Breast epithelium (tissue), 4 donors: Measurements from ENCODE around the gene DOP1A. TPM values are rescaled to one million over a fixed set of nuclear protein-coding genes. Genes with fewer than 3 reads are reported as not detected.

Experiments used
- DNase-seq, 2 donors: peaks; one replicate each; pipeline ENCODE4 v3.0.0-alpha.2; 2019; ENCODE audit warnings: low spot score in 2 of 2
- H3K27ac ChIP-seq, 2 donors: fragments of 200-600 bp; sonication (generic) in 1 of 2; one replicate each; pipeline ENCODE4 v1.5.1; 2016 to 2019; ENCODE audit warnings: mild to moderate bottlenecking in 1 of 2
- H3K27me3 ChIP-seq, 2 donors: fragments of 200-600 bp; sonication (generic) in 1 of 2; one replicate each; pipeline versions ENCODE4 v1.5.1 to v1.6.0; 2017 to 2019; ENCODE audit warnings: control low read depth in 1 of 2, mild to moderate bottlenecking in 1 of 2
- H3K36me3 ChIP-seq: fragments of 200-600 bp; one replicate; pipeline ENCODE4 v1.5.1; 2019
- H3K4me1 ChIP-seq, 2 donors: fragments of 200-600 bp; sonication (generic); one replicate each; pipeline ENCODE4 v1.5.1; 2016 to 2019; ENCODE audit warnings: control low read depth in 1 of 2
- H3K4me3 ChIP-seq, 3 donors: fragments of 200-600 bp; sonication (generic); 1 replicate in 2 of 3; 2 replicates in 1 of 3; pipeline ENCODE4 v1.5.1; 2016 to 2019; ENCODE audit warnings: mild to moderate bottlenecking in 3 of 3, moderate library complexity in 2 of 3
- H3K9me3 ChIP-seq, 2 donors: fragments of 200-600 bp; sonication (generic) in 1 of 2; one replicate each; pipeline ENCODE4 v1.5.1; 2016 to 2019; ENCODE audit warnings: control low read depth in 1 of 2
- POLR2A ChIP-seq: fragments of 450-650 bp; IDR thresholded peaks from one replicate; pipeline ENCODE4 v1.6.1; 2016; ENCODE audit warnings: antibody characterized with exemption, mild to moderate bottlenecking, moderate library complexity
- POLR2AphosphoS5 ChIP-seq, 3 donors: sonication (generic); formaldehyde crosslinking; IDR thresholded peaks; one replicate each; pipeline ENCODE4 v1.6.1; 2017; ENCODE audit warnings: antibody characterized with exemption in 3 of 3
- intact Hi-C: fragments of 100-400 bp; cut with DNase I; formaldehyde crosslinking; loops from one replicate; pipeline ENCODE4 v1.15.1; 2023; ENCODE audit warnings: low total_unique reads
- total RNA-seq, 3 donors: library from RNA; depleted of rRNA; stranded (reverse); fragments of >200 nt; gene quantifications; one replicate each; pipeline ENCODE4 v1.1.0, GENCODE V29; 2016
- TF ChIP-seq, protein P1 (sequence below), 3 donors: fragments of 450-650 bp; IDR thresholded peaks; one replicate each; pipeline ENCODE4 v1.5.1; 2016 to 2017; ENCODE audit warnings: antibody characterized with exemption in 3 of 3, mild to moderate bottlenecking in 3 of 3, moderate library complexity in 3 of 3

DOP1A gene
- total RNA-seq, 3 donors from 2014 or later: 27.5 to 93.2 (median 56.4) TPM

GRCh38 chr6:83192871-83193746, 125.6 kb downstream of the DOP1A start, which contains the start of the genes PGM3 and RWDD2A:
Gene PGM3 (minus strand): TSS chr6:83193265. CDS start chr6:83191012, 2,253 bp downstream.
Gene RWDD2A (plus strand): TSS chr6:83193357. CDS start chr6:83194452, 1,095 bp downstream.
- H3K27ac ChIP-seq: peak within 1 kb of the TSS; percentile 80 to 81
- TF ChIP-seq POLR2A: peak; percentile 50
- TF ChIP-seq, protein P1, sequence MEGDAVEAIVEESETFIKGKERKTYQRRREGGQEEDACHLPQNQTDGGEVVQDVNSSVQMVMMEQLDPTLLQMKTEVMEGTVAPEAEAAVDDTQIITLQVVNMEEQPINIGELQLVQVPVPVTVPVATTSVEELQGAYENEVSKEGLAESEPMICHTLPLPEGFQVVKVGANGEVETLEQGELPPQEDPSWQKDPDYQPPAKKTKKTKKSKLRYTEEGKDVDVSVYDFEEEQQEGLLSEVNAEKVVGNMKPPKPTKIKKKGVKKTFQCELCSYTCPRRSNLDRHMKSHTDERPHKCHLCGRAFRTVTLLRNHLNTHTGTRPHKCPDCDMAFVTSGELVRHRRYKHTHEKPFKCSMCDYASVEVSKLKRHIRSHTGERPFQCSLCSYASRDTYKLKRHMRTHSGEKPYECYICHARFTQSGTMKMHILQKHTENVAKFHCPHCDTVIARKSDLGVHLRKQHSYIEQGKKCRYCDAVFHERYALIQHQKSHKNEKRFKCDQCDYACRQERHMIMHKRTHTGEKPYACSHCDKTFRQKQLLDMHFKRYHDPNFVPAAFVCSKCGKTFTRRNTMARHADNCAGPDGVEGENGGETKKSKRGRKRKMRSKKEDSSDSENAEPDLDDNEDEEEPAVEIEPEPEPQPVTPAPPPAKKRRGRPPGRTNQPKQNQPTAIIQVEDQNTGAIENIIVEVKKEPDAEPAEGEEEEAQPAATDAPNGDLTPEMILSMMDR (IDR thresholded peaks at IDR 0.05): no peak
- peak; percentile 51 to 87 (median 57) for TF ChIP-seq POLR2AphosphoS5 (IDR thresholded peaks at IDR 0.05)
- H3K4me1 ChIP-seq: no peaks in the 10 kb centered on the region
- no peaks in the 10 kb centered on the region for H3K36me3 ChIP-seq
- intact Hi-C loops: no loop called here
- peak within 1 kb of the TSS; percentile 69 to 97 (median 87) for H3K4me3 ChIP-seq
- no peaks in the 10 kb centered on the region for H3K9me3 ChIP-seq
- no peaks in the 10 kb centered on the region for H3K27me3 ChIP-seq
- peak; percentile 82 for DNase-seq

DNA sequence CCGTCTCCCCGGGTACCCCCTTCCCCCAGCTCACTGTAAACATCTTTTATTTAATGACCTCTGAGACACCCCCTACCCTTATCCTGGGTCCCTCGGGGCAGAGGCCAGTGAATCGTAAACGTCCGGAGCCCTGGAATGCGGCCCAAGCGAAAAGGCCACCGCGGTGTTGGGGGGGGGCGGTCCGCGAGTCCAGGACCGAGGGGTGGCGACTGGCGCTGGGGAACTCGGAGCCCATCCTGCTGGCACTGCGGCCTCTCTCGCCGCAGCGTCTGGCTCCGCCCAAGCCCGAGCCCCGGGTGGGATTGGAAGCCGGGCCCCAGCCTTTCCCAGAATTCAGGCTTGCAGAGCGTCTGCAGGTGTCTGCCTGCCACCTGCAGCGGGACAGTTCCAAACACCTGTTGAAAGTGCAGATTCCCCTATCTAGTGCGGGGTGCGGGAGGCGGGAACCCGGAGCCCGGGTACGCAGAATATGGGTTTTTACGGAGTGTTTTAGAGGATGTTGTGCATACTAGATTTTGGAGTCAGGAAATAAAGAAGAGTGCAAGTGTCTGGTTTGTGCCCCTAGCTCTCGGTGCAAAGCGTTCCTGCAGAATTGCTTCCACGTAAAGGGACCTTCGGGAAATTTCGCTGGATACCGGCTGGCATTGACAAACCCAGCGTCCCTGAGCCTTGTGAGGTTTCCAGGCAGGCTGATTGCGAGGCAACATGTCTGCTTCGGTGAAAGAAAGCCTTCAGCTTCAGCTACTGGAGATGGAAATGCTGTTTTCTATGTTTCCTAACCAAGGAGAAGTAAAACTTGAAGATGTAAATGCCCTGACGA, 126.5 kb downstream of the DOP1A start:
- Histone ChIP-seq H3K27ac (peak overlapping the region; percentile 80 to 81), H3K4me1 (no peaks in the 10 kb centered on the region), H3K36me3 (no peaks in the 10 kb centered on the region), H3K9me3 (no peaks in the 10 kb centered on the region), H3K27me3 (no peaks in the 10 kb centered on the region), H3K4me3 (peak overlapping the region; percentile 69 to 97 (median 87))
- no peak for TF ChIP-seq POLR2A
- TF ChIP-seq, protein P1 (IDR thresholded peaks at IDR 0.05): no peak
- TF ChIP-seq POLR2AphosphoS5 (IDR thresholded peaks at IDR 0.05): no peak
- DNase-seq: peak in 1 of 2 donors; percentile 20
- intact Hi-C loops: no loop called here

DNA sequence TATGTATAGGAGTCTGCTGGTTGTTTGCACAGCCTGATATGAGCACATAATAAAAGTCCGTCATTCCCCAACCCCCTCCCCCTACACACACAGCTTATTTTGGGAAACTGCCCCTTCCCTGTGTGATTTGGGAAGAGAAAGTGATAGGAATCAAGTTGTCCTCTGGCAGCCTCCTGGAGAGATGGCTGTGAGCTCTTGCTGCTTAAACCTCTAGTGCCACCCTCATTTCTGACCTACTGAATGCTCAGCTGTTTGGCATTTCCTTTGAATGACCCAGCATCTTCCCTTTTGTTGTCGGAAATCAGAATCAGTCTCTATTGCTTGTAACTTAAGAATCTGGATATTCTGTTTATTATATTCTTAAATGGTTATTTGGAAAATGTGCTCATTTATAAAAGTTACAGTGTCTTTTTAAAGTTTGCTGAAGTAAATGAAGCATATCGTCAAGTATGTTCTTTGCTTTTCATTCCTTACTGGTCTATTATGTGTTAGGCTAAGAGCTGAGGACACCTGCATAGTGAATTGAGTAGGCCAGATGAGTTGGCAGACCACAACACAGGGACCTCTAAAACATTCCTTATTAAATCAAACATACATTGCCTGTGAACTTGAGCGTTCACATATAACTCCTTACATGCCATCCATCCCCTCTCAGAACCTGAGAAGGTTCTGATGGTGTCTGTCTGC, 131.2 kb downstream of the DOP1A start:
- Histone ChIP-seq H3K36me3 (no peaks in the 10 kb centered on the region), H3K4me1 (no peaks in the 10 kb centered on the region), H3K27me3 (no peaks in the 10 kb centered on the region), H3K27ac (no peak overlapping the region), H3K4me3 (no peak overlapping the region), H3K9me3 (no peaks in the 10 kb centered on the region)
- intact Hi-C loops: no loop called here
- TF ChIP-seq POLR2AphosphoS5 (IDR thresholded peaks at IDR 0.05): no peak
- no peak for TF ChIP-seq POLR2A
- no peak for DNase-seq

- Histone ChIP-seq H3K27me3 (no peaks in the 10 kb centered on the region), H3K4me1 (no peaks in the 10 kb centered on the region), H3K4me3 (no peak overlapping the region), H3K9me3 (no peaks in the 10 kb centered on the region), H3K27ac (no peak overlapping the region), H3K36me3 (no peaks in the 10 kb centered on the region)
- intact Hi-C loops: no loop called here
- no peak for DNase-seq
- TF ChIP-seq POLR2A (no peak), POLR2AphosphoS5 (IDR thresholded peaks at IDR 0.05) (no peak)
- TF ChIP-seq, protein P1 (IDR thresholded peaks at IDR 0.05): no peak
Measured at GRCh38 chr6:83199173-83199862, 131.8 kb downstream of the DOP1A start.

DNA sequence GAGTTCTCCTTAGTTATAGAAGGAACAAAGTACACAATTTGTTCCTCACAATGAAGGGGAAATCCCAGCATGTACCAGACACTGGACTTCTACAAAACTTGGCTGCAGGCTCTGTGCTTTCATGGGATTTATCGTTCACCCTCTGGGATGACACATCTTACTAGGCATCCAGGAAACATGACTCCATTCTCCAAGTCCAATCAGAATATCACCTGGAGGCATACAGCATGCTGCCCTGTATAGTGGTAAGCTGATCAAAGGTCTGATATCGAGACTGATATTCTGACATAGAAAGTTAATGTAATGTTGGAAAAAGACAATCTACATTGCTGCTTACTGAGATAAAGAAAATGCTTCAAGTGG, 132.4 kb downstream of the DOP1A start:
- H3K27me3 ChIP-seq: no peaks in the 10 kb centered on the region
- intact Hi-C loops: no loop called here
- no peak overlapping the region for H3K4me3 ChIP-seq
- no peak for DNase-seq
- H3K4me1 ChIP-seq: no peaks in the 10 kb centered on the region
- no peaks in the 10 kb centered on the region for H3K9me3 ChIP-seq
- H3K36me3 ChIP-seq: no peaks in the 10 kb centered on the region
- H3K27ac ChIP-seq: no peak overlapping the region
- TF ChIP-seq, protein P1 (IDR thresholded peaks at IDR 0.05): no peak
- no peak for TF ChIP-seq POLR2A
- TF ChIP-seq POLR2AphosphoS5 (IDR thresholded peaks at IDR 0.05): no peak
